SK-MEL-5 (cell line): ENCODE results near the gene GAD1. TPM values are rescaled to one million over a fixed set of nuclear protein-coding genes. Genes with fewer than 3 reads are reported as not detected.

Experiments
- DNase-seq: peaks from one replicate; pipeline ENCODE4 v3.0.0-alpha.2; 2016; ENCODE audit warnings: low read depth, low spot score
- in situ Hi-C: cut with HindIII; loops from 2 replicates; pipeline ENCODE4 v1.10.0; 2016; ENCODE audit warnings: low sequenced_read_pairs, high pct_unique_total_duplicates, low pct_unique_long_range_greater_than_20kb
- total RNA-seq: library from RNA; depleted of rRNA; stranded (reverse); fragments of >200 nt; shearing (Covaris generic); gene quantifications from 2 replicates; pipeline ENCODE4 v1.2.3, GENCODE V29; 2014

The GAD1 gene
- total RNA-seq, 1 experiment from 2014 or later: 18.1 TPM

GRCh38 chr2:170815746-170816503 is 762 bp upstream of the GAD1 start:
- peak; percentile 73 for DNase-seq
- in situ Hi-C loops: no loop called here

DNA sequence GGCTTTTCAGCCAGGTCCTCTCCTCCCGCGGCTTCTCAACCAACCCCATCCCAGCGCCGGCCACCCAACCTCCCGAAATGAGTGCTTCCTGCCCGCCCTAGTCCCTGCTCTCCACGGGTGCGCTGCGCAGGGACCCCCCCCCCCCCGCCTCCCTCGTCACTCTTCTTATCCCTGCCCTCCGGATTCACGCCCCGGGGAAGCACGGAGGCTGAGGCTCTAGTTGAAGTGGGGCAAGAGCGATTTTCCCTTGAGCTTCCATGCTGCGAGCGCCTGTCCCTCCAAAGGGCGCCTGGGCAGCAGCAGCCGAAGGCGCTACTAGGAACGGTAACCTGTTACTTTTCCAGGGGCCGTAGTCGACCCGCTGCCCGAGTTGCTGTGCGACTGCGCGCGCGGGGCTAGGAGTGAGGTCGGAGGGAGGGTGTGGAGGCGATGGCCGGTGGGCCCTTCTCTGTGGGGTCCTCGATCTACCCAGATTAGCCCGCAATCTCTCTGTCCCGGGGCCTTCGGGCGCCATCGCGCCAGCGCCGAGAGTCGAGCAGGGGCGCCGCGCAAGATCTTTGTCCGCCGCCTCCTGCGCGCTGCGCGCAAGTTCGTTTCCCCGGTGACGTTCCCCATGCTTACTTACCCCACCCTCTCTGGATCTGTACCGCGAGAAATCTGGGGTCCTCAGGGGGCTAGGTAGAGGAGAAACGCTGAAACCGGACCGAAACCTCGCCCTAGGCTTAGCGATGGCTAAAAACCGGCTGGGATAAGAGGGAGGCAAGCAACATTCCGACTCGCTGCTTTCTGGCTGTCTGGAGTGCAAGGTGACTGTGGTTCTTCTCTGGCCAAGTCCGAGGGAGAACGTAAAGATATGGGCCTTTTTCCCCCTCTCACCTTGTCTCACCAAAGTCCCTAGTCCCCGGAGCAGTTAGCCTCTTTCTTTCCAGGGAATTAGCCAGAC is 677 bp downstream of the GAD1 start:
- peak; percentile 12 for DNase-seq
- in situ Hi-C loops: no loop called here

DNA sequence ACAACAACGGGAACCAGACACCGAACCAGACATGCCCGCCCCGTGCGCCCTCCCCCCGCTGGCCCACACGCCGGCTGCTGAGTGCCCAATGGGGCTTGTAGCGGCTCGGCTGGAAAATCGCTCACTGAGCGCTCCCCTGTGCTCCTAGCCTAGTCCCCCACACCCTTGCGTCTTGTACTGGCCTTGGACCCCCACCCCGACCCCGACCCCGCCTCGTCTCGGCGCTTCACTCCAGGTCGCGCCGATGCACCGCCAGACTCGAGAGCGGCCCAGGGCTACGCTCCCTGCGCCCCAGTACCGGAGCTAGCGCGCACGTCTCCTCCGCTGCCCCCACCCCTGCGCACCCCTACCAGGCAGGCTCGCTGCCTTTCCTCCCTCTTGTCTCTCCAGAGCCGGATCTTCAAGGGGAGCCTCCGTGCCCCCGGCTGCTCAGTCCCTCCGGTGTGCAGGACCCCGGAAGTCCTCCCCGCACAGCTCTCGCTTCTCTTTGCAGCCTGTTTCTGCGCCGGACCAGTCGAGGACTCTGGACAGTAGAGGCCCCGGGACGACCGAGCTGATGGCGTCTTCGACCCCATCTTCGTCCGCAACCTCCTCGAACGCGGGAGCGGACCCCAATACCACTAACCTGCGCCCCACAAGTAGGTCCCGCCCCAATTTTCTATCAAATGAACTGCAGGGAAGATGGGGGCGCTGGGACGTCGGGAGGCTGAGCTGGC is 1.5 kb downstream of the GAD1 start:
- DNase-seq: no peak
- in situ Hi-C loops: no loop called here

DNA sequence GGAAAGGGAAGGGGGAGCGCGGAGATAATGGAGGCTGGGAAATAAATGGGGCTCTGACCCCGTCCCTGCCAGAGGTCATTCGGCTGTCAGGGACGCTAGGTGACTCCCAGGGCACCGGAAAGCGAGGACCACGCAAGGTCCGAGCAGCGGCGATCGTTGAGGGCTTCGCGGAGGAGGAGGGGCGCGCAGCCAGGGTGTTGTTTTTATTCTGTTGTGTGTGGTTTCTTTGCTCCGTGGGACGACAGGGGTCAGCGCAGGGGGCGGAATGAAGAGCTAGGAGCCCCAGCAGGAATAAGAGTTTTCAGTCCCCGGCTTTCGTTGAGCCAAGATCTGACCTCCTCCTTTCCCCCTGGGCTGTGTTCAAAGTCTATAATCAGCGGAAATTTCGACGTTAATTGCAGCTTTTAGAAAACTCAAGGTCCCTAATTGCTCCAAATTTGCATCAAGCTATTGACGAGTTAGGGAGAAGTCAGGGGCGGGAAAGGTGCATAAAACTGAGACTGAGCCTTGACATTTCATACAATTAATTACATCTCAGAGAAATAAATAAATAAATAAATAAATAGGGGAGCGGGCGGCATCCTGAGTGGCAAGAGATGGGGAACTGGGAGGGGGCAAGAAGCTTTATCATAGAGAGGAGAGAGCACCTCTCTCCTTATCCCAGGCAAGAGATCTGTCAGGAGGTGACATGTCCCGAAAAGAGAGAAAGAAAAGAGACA is 2.2 kb downstream of the GAD1 start:
- in situ Hi-C loops: no loop called here
- no peak for DNase-seq

DNA sequence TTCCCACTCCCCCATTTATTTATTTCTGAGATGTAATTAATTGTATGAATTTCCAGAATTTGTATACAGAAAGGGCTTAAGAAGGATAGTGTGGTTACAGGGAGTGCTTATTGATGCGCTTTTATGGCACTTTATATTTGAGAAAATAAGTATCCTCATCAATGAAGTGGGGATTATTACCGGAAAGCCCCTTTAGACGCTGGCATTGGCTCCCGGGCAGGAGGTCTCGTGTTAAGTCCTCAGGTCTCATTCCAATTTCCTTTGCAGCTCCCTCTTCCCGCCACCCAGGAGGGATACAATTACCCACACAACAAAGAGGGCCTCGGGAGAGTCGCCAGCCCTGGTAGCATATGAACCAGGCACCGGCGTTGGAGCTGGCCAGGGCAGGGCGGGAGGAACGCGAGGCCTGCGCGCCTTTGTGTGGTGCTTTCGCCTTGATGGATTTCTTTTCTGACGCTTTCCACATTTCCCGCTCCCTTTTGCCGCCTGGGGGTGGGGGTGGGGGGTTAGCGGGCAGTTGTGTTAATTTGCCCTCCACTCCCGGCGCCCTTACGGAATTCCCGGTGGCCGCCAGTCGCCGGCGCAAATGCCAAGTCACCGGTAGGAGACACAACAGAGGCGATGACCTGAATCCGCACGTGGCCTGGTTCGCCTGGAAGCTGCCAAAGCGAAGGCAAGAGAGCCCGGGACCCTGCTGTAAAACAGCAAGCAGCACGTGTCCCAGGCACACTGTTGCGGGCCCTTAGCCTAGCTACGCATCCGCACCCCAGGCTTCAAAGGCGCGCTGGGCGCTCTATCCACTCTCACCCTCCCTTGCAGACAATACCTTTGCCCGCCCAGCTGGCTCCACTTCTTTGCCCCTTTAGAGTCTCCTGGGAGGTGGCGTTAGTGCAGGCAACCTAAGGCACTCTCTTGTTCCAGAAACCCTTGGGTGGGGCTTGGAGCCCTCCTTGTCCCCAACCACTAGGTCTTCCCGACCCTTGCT is 3.3 kb downstream of the GAD1 start:
- DNase-seq: no peak
- in situ Hi-C loops: no loop called here

GRCh38 chr2:170820757-170821530 is 4.3 kb downstream of the GAD1 start:
- no peak for DNase-seq
- in situ Hi-C loops: no loop called here

DNA sequence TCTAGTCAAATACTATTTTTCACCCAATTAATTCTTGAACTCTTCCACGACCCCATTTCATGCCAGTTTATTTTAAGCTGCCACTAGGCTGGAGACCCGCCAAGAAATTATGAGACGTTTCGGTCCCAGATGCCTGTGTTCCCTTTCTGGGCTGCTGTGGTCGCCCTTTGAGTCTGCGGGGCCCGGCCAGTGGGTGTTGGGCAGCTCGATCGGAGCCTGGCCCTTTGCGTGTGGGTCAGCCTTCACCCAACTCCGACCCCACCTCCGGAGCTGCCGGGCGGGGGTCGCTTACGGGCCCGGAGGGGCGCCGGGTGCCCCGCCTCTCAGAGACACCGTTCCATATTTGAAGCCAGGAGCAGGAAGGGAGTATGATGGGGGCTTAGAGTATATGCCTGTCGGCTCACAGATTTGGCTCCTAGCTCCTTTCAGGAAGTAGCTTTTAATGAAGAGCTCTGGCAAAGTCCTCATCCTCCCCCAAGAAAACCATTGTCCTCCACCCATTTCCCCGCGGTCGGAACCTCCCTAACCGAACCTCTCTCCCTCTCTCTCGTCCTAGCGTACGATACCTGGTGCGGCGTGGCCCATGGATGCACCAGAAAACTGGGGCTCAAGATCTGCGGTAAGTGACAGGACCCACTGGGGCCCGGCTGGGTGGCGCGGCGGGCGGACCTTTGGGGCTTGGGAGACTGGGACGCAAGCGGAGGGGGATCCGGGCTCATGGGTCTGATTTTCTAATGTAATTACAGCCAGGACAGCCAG is 5.0 kb downstream of the GAD1 start:
- in situ Hi-C loops: no loop called here
- no peak for DNase-seq

- no peak for DNase-seq
These were observed 5.8 kb downstream of the GAD1 start for GRCh38 chr2:170822290-170823087.

GRCh38 chr2:170823088-170823897 is 6.6 kb downstream of the GAD1 start:
- DNase-seq: no peak
- in situ Hi-C loops: no loop called here

More at GRCh38 chr2:170822290-170823087, 5.8 kb downstream of the GAD1 start:
- in situ Hi-C loops: no loop called here

GRCh38 chr2:170823898-170824215 is 7.2 kb downstream of the GAD1 start:
- DNase-seq: no peak
- in situ Hi-C loops: no loop called here

- DNase-seq: no peak
- in situ Hi-C loops: no loop called here
These were observed 7.9 kb downstream of the GAD1 start for GRCh38 chr2:170824526-170825015.

- no peak for DNase-seq
- in situ Hi-C loops: no loop called here
These were observed 11.3 kb downstream of the GAD1 start for GRCh38 chr2:170827841-170828532.

DNA sequence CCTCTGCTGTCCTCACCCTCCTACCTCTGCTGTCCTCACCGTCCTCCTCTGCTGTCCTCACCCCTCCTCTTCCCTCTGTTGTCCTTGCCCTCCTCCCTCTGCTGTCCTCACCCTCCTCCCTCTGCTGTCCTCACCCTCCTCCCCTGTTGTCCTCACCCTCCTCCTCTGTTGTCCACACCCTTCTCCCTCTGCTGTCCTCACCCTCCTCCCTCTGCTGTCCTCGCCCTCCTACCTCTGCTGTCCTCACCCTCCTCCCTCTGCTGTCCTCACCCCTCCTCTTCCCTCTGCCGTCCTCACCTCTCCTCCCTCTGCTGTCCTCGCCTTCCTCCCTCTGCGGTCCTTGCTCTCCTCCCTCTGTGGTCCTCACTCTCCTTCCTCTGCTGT is 11.8 kb downstream of the GAD1 start:
- in situ Hi-C loops: no loop called here
- DNase-seq: no peak
